ENCODE data around the gene MOCOS.

GRCh38 chr18:36297417-36298125 is 110.3 kb downstream of the MOCOS start, which contains the start of gene FHOD3:
- TF ChIP-seq CTCF (IDR thresholded peaks at IDR 0.05) (no peak), POLR2AphosphoS5 (IDR thresholded peaks at IDR 0.05; ENCODE audit: low read depth, low read length) (no peak), TCF7L2 (IDR thresholded peaks at IDR 0.05; ENCODE audit: low read depth, low read length) (no peak), SIN3A (IDR thresholded peaks at IDR 0.05; ENCODE audit: borderline replicate concordance, insufficient read depth, low read depth, low read length) (no peak)
